DND-41 (cell line): ENCODE results near the gene DEPDC1.

ENCODE experiments used
- CTCF ChIP-seq: IDR thresholded peaks from 2 replicates; pipeline ENCODE4 v1.5.1; 2012; ENCODE audit warnings: borderline replicate concordance, low read length, moderate library complexity, mild to moderate bottlenecking; ENCODE audit not compliant: poor library complexity, severe bottlenecking; ENCODE audit errors: extremely low read depth
- EZH2 ChIP-seq: IDR thresholded peaks from 3 replicates; pipeline ENCODE4 v1.6.1; 2012; ENCODE audit warnings: borderline replicate concordance, low read depth, mild to moderate bottlenecking, moderate library complexity, low read length, inconsistent platforms; ENCODE audit not compliant: severe bottlenecking

GRCh38 chr1:68433395-68433794, 63.5 kb downstream of the DEPDC1 start:
- no peak for TF ChIP-seq CTCF
- TF ChIP-seq EZH2 = no peak
